NCI-H345 (cell line): Measurements from ENCODE around the gene C18orf63.
"Not testable (repeated sequence)": the region's sequence is repeated elsewhere in the genome, so short reads cannot be mapped to it uniquely, and the experiment has no call there.

ENCODE experiments used
- DNase-seq: peaks from one replicate; lab custom pipeline; 2025; lab: John Stamatoyannopoulos, UW

Gene C18orf63

DNA sequence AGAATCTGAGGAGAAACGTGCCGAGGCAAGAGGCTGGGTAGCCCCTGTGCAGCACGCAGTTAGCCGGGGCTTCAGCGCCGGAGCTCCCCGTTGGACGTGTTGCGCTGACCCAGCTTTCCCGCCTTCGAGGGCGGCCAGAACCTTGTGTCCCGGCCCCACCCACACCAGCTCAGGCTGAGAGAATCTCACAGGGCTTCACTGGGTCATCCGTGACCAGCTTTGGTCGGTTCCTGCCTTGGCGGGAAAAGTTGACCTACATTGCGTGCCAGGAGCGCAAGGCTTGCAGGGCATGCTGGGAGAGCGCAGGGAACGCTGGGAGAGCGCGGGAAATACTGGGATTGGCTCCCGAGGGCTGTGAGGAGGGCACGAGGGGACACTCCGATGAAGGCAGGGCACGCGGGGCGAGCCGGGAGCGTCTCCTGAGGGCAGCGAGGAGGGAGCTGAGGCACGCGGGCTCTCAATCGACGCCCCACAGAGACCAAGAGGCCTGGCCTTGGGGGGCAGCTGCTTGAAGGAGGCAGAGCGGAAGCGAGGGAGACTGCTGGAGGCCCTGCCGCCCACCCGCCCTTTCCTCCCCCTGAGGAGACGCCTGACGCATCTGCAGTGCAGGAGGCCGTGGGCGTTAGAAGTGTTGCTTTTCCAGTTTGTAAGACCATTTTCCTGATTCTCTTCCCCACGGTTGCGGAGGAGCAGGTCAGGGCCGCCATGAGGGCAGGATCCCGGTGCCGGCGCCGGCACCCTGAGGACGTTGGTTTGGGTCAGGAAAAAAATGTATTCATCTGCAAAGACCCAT lies at the start of gene C18orf63:
Gene C18orf63, plus strand, starts transcription at position 376 of the 793 bp plus-strand sequence. CDS start 2,027 bp downstream, outside the sequence.
- no peak for DNase-seq

DNA sequence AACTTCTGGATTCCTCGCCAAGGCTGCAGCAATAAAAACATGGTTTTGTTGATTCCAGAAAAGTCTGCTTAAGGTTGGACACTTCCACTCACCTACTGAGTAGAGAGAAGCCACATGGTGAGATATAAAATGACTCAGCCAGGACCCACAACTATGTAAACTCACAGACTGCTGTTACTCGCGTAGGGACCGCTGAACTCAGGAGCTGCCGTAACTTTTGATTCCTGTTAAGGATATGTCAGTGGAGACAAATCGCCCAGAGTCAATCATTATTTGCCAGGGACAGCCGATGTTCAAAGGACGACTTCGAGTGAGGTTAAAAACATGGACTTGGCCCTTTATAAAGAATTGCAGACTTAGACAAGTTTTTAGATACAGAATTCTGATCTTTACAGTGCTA lies 49.5 kb upstream of the C18orf63 start:
- DNase-seq = no peak

DNA sequence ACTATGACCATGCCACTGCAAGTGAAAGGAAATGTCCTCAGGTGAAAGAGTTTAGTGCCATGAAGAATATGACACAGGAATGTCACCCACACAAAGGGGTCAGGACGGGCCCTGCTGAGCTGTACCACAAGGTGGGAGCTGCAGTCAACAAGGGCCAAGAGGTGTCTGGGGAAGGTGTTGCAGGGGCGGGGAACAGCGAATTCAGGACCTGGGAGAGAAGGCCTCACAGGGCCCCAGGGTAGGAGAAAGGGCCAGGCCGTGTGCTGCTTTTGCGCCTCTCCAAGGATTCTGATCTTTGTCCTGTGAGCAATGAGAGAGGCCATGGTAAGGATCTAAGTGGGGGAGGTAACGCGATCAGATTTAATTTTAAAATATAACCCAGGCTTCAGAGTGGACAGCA lies 47.5 kb upstream of the C18orf63 start:
- DNase-seq = no peak

DNA sequence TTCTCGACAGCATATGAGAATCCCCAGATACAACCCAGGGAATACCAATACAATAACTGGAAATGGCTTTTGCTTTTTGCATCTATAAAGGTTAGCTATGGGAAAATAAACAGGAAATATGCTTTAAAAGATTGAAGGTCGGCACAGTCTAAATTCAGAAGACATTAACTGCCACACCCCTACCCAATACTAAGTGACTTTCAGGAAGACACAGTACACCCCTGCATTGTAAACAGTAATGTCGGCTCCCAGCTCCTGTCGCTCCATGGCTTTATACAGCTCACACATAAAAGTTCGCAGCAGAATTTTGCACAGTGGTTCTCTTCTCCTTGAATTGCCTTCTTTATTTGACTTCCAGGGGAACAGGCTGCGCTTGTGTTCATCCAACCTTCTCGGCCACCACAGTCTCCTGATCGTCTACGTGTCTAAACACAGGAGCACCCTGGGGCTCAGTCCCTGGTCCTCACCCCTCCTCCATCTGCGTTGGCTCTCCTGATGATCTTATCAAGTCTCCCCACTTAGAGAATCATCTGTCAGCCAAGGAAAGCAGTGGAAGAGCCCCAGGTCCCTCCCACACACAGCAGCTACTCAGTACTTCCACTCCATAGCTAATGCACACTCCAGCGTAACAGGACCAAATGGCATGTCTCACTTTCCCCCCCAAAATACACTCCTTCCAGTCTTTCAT lies 46.6 kb upstream of the C18orf63 start:
- DNase-seq = no peak

DNA sequence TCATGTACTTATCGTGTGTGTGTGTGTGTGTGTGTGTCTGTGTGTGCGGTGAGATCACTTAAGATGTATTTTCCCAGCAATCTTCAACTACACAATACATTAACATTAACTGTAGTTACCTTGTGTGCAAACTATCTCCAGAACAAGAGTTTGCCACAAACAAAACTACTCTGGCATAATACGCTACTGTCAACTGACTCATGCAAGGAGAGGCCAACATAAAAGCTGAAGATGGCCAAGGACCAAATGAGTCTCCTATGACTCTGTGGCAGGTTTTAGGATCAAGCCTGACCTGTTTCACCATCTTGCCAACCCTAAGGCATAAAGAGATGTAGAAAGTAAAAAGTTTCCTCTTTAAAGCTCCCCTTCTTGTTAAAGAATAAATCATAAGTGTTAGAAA lies 44.0 kb upstream of the C18orf63 start:
- DNase-seq = no peak

DNA sequence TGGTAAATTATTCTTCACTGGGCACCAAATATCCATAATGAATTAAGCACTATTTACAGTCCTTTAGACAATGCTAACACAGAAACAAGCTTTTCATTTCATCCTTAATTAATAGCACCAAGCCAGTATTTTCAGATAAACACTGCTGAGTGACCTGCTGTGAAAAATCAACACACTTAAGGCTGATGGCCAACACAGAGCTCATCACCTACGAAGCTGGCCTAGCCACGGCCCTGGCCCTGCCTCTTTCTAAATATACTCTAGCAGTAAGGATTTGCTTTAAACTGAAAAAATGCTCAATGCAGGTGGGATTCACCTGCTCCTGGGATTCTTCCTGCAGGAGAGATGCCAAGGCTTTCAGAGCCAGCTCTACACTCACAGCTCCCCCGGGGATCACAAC lies 42.2 kb upstream of the C18orf63 start:
- no peak for DNase-seq

DNA sequence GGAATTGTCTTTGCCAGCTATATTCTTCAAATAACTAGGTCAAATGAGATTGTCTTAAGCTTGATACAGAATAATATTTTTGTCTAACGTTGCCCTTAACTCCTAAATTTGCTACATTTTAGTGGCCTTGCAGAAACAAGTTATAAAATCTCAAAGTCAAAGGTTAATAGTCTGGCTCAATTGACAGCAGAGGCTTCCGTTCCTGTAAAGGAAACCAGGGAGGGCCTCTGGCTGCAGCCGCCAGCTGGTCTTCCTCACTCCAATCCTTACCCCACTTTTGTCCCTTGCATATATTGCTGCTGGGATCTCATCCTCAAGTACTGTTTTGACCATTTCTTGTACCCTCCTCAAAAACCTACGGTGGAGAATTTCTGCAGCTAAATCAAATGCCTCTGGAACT lies 40.9 kb upstream of the C18orf63 start:
- DNase-seq = no peak

DNA sequence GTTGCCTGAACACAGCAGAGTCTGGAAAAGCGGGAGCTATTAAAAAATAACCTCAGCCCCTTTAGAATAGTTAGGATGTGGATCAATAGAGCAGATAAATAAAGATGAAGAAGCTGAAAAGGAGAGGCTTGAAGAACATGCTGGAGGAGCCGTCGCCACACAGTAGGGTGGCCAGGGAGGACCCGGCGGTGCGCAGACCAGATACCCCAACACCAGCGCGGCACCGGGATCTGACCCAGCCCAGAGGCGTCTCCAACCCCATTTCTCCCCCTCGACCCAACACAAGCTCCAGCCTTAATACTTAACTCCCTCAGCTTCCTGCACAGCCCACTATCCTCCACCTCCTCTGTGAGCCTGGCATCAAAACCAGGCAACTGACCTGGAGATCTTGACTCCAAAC lies 39.9 kb upstream of the C18orf63 start:
- DNase-seq = no peak

DNA sequence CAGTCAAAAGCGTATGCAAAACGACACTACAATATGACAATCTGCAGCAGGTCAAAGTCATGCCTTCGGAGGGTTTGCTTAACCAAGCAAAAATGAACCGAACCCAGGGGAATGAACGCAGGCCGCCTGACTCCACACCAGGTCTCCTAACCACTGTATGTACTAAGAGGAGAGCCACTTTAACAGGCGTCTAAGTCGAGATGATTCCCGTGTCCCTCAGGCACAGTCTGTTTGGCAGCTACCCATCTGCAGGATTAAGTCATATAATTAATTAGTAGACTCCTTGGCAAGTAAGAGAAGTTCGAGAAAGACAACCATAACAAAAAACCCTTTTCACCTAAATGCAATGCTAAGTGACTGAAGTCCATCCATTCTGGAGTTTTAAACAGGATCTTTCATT lies 39.0 kb upstream of the C18orf63 start:
- DNase-seq = no peak

DNA sequence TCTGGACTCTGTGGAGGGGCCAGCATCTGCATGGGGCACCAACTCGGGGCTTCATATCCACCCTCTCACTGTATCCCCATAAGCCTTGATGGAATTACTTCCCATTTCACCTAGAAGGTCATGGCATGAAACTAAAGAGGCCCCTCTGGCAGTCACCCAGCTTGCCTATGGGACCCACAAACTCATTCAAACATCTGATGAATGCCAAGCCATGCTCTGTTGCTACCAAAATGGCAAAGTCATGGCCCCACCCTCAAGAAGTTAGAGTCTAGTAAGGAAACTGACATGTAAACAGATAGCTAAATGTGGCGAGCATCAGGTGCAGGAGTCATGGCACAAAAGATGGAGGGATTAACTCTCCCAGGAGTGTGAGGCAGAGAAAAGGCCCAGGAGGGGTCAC lies 38.3 kb upstream of the C18orf63 start:
- DNase-seq = no peak

DNA sequence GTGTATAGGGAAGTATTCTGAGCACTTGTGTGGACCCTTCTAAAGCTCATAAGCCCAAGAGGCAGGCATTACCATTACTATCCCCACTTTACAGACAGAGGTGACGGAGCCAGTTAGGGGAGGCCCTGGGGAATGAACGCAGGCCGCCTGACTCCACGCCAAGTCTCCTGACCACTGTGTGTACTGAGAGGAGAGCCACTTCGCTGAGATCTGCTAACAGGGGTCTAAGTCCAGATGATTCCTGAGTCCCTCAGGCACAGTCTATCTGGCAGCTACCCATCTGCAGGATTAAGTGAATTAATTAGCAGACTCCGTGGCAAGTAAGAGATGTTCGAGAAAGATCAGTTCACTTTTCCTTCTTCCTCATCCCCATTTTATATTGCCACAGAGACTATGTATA lies 37.6 kb upstream of the C18orf63 start:
- no peak for DNase-seq

DNA sequence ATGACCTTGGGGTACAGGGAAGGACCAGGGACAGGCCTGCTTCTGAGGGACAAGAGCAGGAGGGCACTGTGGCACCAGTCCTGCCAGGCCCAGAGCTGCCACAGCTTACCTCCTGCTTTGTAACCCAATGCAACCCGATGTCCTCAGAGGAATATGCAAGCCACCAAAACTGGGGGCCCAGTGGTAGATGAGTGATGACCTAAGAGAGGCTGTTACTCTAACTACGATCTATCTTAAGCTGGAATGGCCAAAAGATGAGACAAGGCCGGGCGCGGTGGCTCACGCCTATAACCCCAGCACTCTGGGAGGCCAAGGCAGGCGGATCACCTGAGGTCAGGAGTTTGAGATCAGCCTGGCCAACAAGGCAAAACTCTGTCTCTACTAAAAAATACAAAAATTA lies 36.7 kb upstream of the C18orf63 start:
- DNase-seq = no peak

DNA sequence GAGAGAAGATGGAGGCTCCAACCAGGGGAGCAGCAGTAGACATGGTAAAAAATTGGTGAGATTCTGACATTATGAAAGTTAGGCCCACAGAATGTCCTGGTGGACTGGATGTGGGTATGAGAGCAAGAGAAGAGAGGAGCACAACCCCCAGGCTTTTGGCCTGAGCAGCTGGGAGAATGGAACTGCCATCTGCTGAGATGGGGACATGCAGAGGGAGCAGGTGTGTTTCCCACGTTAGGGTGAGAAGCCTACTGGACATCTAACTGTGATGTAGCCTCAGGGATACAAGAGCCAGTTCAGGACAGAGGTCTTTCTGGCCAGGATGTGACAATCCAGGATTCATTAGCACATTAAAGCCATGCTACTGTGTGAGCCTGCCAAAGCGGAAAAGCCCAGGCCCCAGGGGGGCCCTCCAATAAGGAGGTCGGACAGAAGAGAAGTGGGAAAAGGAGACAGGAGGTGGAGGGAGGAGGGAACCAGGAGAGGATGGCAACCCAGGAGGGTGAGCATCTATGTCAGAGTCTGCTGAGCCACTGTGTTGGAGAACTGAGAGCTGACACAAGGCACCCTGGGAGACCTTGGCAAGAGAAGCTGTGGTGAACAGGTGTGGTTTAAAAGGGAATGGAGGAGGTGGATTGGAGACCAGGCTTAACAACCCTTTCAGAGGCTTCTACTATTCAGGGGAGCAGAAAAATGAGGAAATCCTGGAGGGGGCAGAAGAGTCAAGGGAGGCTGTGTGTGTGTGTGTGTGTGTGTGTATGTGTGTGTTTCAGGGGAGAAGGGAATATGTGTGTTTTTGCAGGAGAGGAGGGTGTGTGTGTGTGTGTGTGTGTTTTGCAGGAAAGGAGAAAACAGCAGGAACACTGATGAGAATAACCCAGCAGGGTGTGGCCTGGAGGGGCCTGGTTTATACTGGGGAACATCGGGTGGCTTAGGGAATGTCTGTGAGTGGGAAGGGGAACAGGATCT lies 34.3 kb upstream of the C18orf63 start:
- DNase-seq = peak; percentile 75

DNA sequence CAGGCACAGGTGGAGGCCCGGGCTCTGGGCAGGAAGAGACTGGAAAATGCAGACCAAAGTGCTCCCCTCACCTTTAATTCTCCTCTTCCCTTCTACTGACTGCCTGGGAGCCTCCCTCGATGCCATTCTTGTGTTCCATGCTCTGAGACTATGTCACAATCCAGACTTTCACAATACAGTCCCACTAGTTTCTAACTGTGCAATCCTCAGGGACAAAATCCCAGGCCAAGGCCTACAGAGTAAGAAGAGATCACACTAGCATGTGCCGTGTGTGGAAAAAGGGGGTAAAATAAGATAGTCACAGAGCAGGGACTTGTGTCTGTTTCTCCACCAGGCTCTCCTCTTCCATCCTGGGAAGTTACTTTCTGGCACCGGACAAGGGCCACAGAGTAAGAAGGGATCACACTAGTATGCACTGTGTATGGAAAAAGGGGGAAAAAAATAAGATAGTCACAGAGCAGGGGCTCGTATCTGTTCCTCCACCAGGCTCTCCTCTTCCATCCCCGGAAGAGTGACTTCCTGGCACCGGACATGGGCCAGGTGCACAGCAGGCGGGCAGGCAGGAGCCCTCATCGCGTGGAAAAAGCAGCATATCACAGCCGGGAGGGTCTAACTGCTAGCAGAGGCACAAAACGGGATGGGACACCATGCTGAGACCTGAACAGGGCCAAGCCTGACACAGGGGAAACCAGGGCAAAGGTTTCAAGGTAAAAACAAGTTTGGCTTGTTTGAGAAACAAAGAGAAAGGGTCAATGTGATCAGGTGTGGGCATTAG lies 33.5 kb upstream of the C18orf63 start:
- DNase-seq = no peak

DNA sequence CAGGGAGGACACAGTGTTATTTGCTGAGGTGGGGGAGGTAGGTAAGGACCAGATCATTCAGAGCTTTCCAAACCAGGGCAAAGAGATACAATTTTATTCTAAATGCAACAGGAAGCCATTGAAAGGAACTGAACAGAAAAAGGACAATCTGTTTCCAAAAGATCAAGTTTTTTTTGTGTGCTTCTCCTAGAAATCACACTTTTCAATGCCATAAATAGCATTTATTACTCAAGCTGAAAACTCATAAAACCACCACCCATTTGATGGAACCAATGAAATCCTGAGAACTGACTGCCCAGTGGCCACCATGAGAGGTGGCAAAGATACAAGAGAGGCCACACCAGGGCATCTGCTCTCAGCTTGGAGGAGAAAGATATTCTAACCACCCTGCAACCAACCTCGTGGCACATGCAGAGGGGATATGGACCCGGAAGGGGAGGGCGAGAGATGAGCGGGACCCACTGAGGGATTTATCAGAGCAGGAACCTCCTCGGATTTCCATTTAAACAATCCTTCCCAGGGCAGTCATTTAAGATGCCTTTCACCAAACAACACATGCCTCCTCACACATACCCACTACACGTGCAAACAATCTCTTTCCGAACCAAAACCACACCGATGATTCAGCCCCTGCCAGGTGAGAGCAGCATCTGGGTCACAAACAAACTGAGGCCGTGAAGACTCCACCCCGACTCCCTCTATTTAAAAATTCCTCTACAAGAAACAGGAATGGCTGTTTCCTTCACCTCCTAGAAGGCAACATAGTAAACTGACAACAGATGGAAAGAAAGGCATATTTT lies 32.7 kb upstream of the C18orf63 start:
- no peak for DNase-seq

DNA sequence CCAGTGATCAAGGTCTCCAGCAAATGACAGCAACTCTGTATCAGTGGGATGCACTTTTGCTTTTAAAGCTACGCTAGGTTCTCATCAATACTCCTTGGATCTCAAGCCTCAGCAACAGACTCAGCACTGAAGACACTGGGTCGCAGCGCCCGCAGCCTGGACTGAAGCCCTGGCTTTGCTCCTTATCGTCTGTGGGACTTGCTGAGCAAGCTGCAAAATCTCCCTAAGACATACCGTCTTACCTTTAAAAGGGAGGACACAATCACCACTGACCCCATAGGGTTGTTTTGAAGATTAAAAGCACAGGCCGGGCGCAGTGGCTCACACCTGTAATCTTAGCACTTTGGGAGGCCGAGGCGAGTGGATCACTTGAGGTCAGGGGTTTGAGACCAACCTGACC lies 32.0 kb upstream of the C18orf63 start:
- no peak for DNase-seq

DNA sequence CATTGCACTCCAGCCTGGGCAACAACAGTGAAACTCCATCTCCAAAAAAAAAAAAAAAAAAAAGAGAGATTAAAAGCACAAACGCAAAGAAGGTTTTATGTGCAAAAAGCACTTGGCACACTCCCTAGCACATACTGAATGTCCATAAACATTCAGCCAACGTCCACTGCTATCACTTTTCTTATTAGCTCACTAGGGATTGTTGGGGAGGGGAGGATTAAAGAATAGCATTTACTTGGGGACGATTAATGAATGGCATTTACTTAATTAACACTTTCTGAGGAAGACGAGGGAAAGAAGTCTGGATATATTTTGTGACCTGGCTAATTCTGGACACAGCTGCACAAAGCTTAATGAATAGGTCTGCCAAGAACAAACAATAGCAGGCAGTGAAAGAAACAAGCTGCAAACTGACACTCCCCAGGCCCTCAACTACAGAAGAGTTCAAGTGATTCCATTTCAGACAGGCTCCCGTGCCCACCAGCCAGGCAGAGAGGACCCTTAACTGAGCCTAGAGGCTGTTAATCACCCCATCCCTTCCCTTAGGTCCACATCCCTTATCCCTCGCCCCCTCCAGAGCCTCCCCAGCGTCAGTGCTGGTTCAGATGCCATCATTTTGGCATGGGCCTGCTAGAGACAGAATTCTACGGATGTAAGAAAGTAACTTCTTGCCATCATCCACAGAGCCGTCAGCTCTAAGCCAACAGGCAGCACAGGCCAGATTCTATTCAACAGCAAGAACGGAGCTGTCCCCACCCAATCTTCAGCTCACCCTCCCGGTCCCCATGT lies 31.3 kb upstream of the C18orf63 start:
- DNase-seq = peak; percentile 49

DNA sequence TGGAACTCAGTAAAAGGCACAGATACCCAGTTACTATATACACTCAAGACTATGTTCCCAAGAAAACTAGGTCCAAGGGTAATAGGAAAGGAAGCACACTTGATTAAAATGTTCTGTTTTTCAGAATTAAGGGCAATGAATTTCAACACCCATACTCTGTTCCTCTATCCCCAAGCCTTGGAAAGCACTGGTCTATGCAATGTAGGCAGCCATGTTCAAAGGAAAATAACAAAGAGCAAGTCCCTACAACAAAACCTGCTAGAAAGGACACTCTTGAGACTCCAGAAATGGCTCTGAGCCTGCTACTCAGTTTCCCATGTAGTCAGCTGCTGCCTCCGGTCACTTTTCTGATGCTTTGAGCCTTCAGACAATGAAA lies 30.7 kb upstream of the C18orf63 start:
- no peak for DNase-seq

DNA sequence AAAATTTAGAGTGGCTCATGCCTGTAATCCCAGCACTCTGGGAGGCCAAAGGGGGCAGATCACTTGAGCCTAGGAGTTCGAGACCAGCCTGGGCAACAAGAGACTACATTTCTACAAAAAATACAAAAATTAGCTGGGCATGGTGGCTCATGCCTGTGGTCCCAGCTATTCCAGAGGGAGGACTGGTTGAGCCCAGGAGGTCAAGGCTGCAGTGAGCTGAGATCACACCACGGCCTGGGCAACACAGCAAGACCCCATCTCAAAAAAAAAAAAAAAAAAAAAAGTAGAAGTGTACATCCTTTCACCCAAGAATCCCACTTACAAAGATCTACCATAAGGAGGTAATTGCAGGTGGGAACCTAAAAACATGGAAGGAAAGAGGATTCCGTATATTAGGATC lies 30.1 kb upstream of the C18orf63 start:
- not testable (repeated sequence) for DNase-seq
